Measurements from ENCODE around the gene TBC1D8. TPM values are rescaled to one million over a fixed set of nuclear protein-coding genes. Genes with fewer than 3 reads are reported as not detected.

The TBC1D8 gene
- total RNA-seq, 3 donors from 2014 or later (not counting 1 experiment from before 2014, with no cell fraction given), result 2.2 to 8.7 (median 5.1) TPM

DNA sequence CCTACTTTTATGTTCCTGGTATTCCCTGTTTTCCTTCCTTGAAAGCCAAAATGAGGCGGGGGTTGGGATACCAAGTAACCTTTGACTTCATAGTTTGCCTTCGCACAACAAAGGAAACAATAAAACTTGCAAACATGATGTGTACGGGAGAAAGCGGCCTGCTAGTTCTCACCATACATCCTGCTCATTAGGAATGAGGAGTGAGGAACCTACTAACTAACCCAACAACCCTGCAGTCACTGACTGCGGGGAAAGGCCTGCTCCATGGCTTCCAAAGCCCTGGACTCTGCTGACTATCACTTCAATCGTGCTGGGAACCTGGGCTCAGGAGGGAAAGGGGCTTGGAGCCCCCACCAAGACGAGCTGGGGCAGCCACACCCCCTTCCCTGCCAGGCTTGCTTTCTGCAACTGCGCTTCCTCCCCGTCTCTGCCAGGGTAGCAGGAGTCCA is 124.9 kb downstream of the TBC1D8 start:
- WGBS (ENCODE audit: insufficient coverage), result 72% methylated on average over 8 of the region's 9 CpGs
- H3K4me3 Mint-ChIP-seq, result no peak overlapping the region

DNA sequence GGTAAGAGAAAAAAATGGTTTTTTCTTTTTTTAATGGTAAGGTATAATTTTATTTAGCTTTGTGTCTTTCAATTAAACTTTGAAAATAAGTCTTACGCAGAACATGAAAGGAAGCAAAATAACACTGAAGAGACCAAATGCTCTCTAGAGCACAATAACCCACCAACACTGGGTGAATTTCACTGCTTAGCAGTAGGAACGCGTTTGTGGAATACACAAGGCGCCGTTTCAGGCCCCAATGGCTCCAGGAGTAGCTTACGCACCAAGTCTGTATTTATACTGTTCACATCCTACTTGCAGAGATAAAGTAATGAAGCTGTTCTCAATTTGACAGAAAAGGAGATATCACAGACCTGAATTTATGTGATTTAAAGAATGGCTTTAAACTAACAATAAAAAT is 125.6 kb downstream of the TBC1D8 start:
- Mint-ChIP-seq H3K36me3 (no peaks in the 10 kb centered on the region), H3K27ac (no peak overlapping the region), H3K4me1 (no peaks in the 10 kb centered on the region), H3K9me3 (no peaks in the 10 kb centered on the region), H3K4me3 (no peak overlapping the region), H3K27me3 (ENCODE audit: low read depth in 2 of 2) (no peaks in the 10 kb centered on the region)
- no peaks in the 10 kb centered on the region for H3K4me1 ChIP-seq (ENCODE audit: control insufficient read depth, insufficient read depth, low read length)
- DNase-seq, result no peak
- intact Hi-C loops (cut with micrococcal nuclease), result no loop called here
- no peak overlapping the region for H3K4me3 ChIP-seq (ENCODE audit: low read length)
- no peak for ATAC-seq
- TF ChIP-seq, protein P1, sequence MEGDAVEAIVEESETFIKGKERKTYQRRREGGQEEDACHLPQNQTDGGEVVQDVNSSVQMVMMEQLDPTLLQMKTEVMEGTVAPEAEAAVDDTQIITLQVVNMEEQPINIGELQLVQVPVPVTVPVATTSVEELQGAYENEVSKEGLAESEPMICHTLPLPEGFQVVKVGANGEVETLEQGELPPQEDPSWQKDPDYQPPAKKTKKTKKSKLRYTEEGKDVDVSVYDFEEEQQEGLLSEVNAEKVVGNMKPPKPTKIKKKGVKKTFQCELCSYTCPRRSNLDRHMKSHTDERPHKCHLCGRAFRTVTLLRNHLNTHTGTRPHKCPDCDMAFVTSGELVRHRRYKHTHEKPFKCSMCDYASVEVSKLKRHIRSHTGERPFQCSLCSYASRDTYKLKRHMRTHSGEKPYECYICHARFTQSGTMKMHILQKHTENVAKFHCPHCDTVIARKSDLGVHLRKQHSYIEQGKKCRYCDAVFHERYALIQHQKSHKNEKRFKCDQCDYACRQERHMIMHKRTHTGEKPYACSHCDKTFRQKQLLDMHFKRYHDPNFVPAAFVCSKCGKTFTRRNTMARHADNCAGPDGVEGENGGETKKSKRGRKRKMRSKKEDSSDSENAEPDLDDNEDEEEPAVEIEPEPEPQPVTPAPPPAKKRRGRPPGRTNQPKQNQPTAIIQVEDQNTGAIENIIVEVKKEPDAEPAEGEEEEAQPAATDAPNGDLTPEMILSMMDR (IDR thresholded peaks at IDR 0.05), result no peak
- H3K36me3 ChIP-seq (ENCODE audit: control insufficient read depth, insufficient read depth, low read length), result no peaks in the 10 kb centered on the region
- no peak overlapping the region for H3K27ac ChIP-seq (ENCODE audit: low read length)
- no peaks in the 10 kb centered on the region for H3K9me3 ChIP-seq (ENCODE audit: control insufficient read depth, insufficient read depth, low read length)
- no peaks in the 10 kb centered on the region for H3K27me3 ChIP-seq (ENCODE audit: control insufficient read depth, insufficient read depth, low read length)
- 100% methylated on average over 1 of the region's 6 CpGs for WGBS (ENCODE audit: insufficient coverage)

More for the DNA sequence above, 124.9 kb downstream of the TBC1D8 start:
- no peak overlapping the region for H3K27ac Mint-ChIP-seq
- H3K9me3 Mint-ChIP-seq, result no peaks in the 10 kb centered on the region
- Histone ChIP-seq H3K4me3 (ENCODE audit: low read length) (no peak overlapping the region), H3K9me3 (ENCODE audit: control insufficient read depth, insufficient read depth, low read length) (no peaks in the 10 kb centered on the region), H3K4me1 (ENCODE audit: control insufficient read depth, insufficient read depth, low read length) (no peaks in the 10 kb centered on the region), H3K27me3 (ENCODE audit: control insufficient read depth, insufficient read depth, low read length) (no peaks in the 10 kb centered on the region), H3K27ac (ENCODE audit: low read length) (no peak overlapping the region), H3K36me3 (ENCODE audit: control insufficient read depth, insufficient read depth, low read length) (no peaks in the 10 kb centered on the region)
- intact Hi-C loops (cut with micrococcal nuclease), result no loop called here
- ATAC-seq (no peak), DNase-seq (no peak)
- H3K4me1 Mint-ChIP-seq, result no peaks in the 10 kb centered on the region
- TF ChIP-seq, protein P1 (IDR thresholded peaks at IDR 0.05), result no peak
- H3K27me3 Mint-ChIP-seq (ENCODE audit: low read depth in 2 of 2), result no peaks in the 10 kb centered on the region
- no peaks in the 10 kb centered on the region for H3K36me3 Mint-ChIP-seq

DNA sequence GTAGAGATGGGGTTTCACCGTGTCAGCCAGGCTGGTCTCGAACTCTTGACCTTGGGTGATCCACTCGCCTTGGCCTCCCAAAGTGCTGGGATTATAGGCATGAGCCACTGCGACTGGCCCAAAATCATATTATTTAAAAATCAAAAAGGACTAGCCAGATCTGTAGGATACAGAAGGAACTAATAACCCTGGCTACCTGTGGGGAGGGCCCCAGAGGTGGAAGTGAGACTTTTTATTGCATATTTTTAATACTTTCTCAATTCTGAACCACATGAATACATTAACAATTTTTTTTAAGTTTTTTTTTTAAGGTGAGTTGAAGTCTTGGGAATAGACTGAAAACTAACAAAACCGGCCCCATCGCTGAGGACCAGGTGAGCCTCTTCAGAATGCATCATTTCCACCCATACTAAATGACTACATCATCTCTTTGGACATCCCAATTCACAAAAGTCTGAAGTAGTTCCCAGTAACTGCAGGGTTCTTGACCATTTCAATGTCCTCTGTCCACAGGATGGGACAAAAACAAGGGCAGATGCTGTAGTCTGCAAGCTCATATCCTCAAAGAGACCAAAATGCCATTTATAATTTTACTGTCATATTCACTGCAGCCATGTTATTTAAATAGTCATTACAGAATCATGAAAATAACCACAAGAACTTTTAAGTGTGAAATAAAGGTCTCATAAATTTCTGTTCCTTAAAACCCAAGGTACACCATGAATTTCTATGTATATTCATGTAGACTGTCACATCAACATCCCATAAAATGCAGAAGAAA is 127.7 kb downstream of the TBC1D8 start:
- Mint-ChIP-seq H3K4me1 (no peaks in the 10 kb centered on the region), H3K27me3 (ENCODE audit: low read depth in 2 of 2) (no peaks in the 10 kb centered on the region), H3K27ac (no peak overlapping the region), H3K9me3 (no peaks in the 10 kb centered on the region), H3K36me3 (no peaks in the 10 kb centered on the region), H3K4me3 (no peak overlapping the region)
- intact Hi-C loops (cut with micrococcal nuclease), result no loop called here
- H3K4me1 ChIP-seq (ENCODE audit: control insufficient read depth, insufficient read depth, low read length), result no peaks in the 10 kb centered on the region
- H3K27ac ChIP-seq (ENCODE audit: low read length), result no peak overlapping the region
- TF ChIP-seq, protein P1 (IDR thresholded peaks at IDR 0.05), result no peak
- H3K36me3 ChIP-seq (ENCODE audit: control insufficient read depth, insufficient read depth, low read length), result no peaks in the 10 kb centered on the region
- DNase-seq (no peak), ATAC-seq (no peak)
- H3K4me3 ChIP-seq (ENCODE audit: low read length), result no peak overlapping the region
- WGBS (ENCODE audit: insufficient coverage), result 100% methylated on average over 5 of the region's 6 CpGs
- H3K9me3 ChIP-seq (ENCODE audit: control insufficient read depth, insufficient read depth, low read length), result no peaks in the 10 kb centered on the region
- H3K27me3 ChIP-seq (ENCODE audit: control insufficient read depth, insufficient read depth, low read length), result no peaks in the 10 kb centered on the region

GRCh38 chr2:101022221-101022620 is 129.0 kb downstream of the TBC1D8 start:
- H3K4me3 ChIP-seq (ENCODE audit: low read length), result no peak overlapping the region
- Mint-ChIP-seq H3K27me3 (ENCODE audit: low read depth in 2 of 2) (no peaks in the 10 kb centered on the region), H3K4me3 (no peak overlapping the region), H3K9me3 (no peaks in the 10 kb centered on the region), H3K36me3 (no peaks in the 10 kb centered on the region), H3K4me1 (no peaks in the 10 kb centered on the region), H3K27ac (no peak overlapping the region)
- no peak overlapping the region for H3K27ac ChIP-seq (ENCODE audit: low read length)
- no peaks in the 10 kb centered on the region for H3K4me1 ChIP-seq (ENCODE audit: control insufficient read depth, insufficient read depth, low read length)
- TF ChIP-seq, protein P1 (IDR thresholded peaks at IDR 0.05), result no peak
- no peaks in the 10 kb centered on the region for H3K9me3 ChIP-seq (ENCODE audit: control insufficient read depth, insufficient read depth, low read length)
- WGBS (ENCODE audit: insufficient coverage), result 95% methylated on average over 15 of the region's 16 CpGs
- DNase-seq (no peak), ATAC-seq (no peak)
- H3K36me3 ChIP-seq (ENCODE audit: control insufficient read depth, insufficient read depth, low read length), result no peaks in the 10 kb centered on the region
- intact Hi-C loops (cut with micrococcal nuclease), result no loop called here
- H3K27me3 ChIP-seq (ENCODE audit: control insufficient read depth, insufficient read depth, low read length), result no peaks in the 10 kb centered on the region
